ENCODE results near the gene GRIN2A. TPM values are rescaled to one million over a fixed set of nuclear protein-coding genes. Genes with fewer than 3 reads are reported as not detected.

GRIN2A gene
- total and polyA plus RNA-seq, 2 of the 13 experiments (the other 11 are each of a cell fraction or from before 2014, with no cell fraction given) = not detected

- no peak for ATAC-seq
- ChIA-PET POLR2A (no interaction called here), CTCF (ENCODE audit: low intra/inter-chr PET ratio, low total read pairs) (no interaction called here)
- no peak for TF ChIP-seq ZNF747 (CRISPR knock-in tag; IDR thresholded peaks at IDR 0.05; ENCODE audit: borderline replicate concordance)
- no peak for TF ChIP-seq FOXK2 (IDR thresholded peaks at IDR 0.05)
- no peak for TF ChIP-seq NFKBIZ (CRISPR knock-in tag; IDR thresholded peaks at IDR 0.05)
- TF ChIP-seq ZZZ3 (CRISPR knock-in tag; IDR thresholded peaks at IDR 0.05; ENCODE audit: borderline replicate concordance) = no peak
- TF ChIP-seq GATAD2A (CRISPR knock-in tag; IDR thresholded peaks at IDR 0.05) = no peak
- TF ChIP-seq, protein P1, sequence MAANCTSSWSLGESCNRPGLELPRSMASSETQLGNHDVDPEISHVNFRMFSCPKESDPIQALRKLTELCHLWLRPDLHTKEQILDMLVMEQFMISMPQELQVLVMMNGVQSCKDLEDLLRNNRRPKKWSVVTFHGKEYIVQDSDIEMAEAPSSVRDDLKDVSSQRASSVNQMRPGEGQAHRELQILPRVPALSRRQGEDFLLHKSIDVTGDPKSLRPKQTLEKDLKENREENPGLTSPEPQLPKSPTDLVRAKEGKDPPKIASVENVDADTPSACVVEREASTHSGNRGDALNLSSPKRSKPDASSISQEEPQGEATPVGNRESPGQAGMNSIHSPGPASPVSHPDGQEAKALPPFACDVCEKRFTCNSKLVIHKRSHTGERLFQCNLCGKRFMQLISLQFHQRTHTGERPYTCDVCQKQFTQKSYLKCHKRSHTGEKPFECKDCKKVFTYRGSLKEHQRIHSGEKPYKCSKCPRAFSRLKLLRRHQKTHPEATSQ (CRISPR knock-in tag; IDR thresholded peaks at IDR 0.05; ENCODE audit: borderline replicate concordance) = no peak
- TF ChIP-seq ZNF225 (CRISPR knock-in tag; IDR thresholded peaks at IDR 0.05) = no peak
- no peaks in the 10 kb centered on the region for H3K9me3 ChIP-seq (ENCODE audit: low read length)
- no peaks in the 10 kb centered on the region; a peak in 1 of 5 replicates for H3K27me3 ChIP-seq (ENCODE audit: control insufficient read depth in 1 of 2, insufficient read depth in 2 of 2, low read length in 2 of 2)
- WGBS (ENCODE audit: low lambda C conversion rate) = 0% methylated on average over 4 of the region's 4 CpGs
- in situ Hi-C loops (cut with HindIII; ENCODE audit: extremely low pct_ligation_motif_present, low pct_unique_long_range_greater_than_20kb) = no loop called here
- H3K79me2 ChIP-seq (ENCODE audit: insufficient read depth, low read length) = no peaks in the 10 kb centered on the region
- H4K20me1 ChIP-seq (ENCODE audit: insufficient read depth, low read length) = no peaks in the 10 kb centered on the region
- H3K9ac ChIP-seq (ENCODE audit: insufficient read depth, low read depth, low read length) = no peak overlapping the region
- intact Hi-C loops (cut with micrococcal nuclease; ENCODE audit: unreplicated experiment) = no loop called here
- no TSS peak for BruUV-seq (replicated peaks)
- no peak for FAIRE-seq
- DNase-seq (ENCODE audit: low spot score) = no peak
- H3K27ac ChIP-seq (ENCODE audit: extremely low read length, insufficient read depth, low read length) = no peak overlapping the region
- H3K4me2 ChIP-seq (ENCODE audit: low read depth, low read length) = no peak overlapping the region
- H3K4me3 ChIP-seq (replicated peaks in 1 of 3; ENCODE audit: insufficient read depth in 1 of 3, low read depth in 2 of 3, low read length in 3 of 3) = no peak overlapping the region
- no peaks in the 10 kb centered on the region for H3K36me3 ChIP-seq (replicated peaks in 1 of 2; ENCODE audit: control insufficient read depth in 1 of 2, insufficient read depth in 2 of 2, low read length in 2 of 2)
- no peak overlapping the region for H2AFZ ChIP-seq (ENCODE audit: low read length)
- no peaks in the 10 kb centered on the region for H3K4me1 ChIP-seq (ENCODE audit: insufficient read depth, low read length)
These were observed 390.7 kb downstream of the GRIN2A start for GRCh38 chr16:9791556-9791955.

- Histone ChIP-seq H3K36me3 (replicated peaks in 1 of 2; ENCODE audit: control insufficient read depth in 1 of 2, insufficient read depth in 2 of 2, low read length in 2 of 2) (no peaks in the 10 kb centered on the region), H3K4me3 (replicated peaks in 1 of 3; ENCODE audit: insufficient read depth in 1 of 3, low read depth in 2 of 3, low read length in 3 of 3) (no peak overlapping the region), H3K9me3 (ENCODE audit: low read length) (no peaks in the 10 kb centered on the region), H3K27ac (ENCODE audit: extremely low read length, insufficient read depth, low read length) (no peak overlapping the region), H3K27me3 (ENCODE audit: control insufficient read depth in 1 of 2, insufficient read depth in 2 of 2, low read length in 2 of 2) (no peaks in the 10 kb centered on the region), H3K4me2 (ENCODE audit: low read depth, low read length) (no peak overlapping the region), H3K9ac (ENCODE audit: insufficient read depth, low read depth, low read length) (no peak overlapping the region), H3K79me2 (ENCODE audit: insufficient read depth, low read length) (no peaks in the 10 kb centered on the region), H4K20me1 (ENCODE audit: insufficient read depth, low read length) (no peaks in the 10 kb centered on the region), H2AFZ (ENCODE audit: low read length) (no peak overlapping the region), H3K4me1 (ENCODE audit: insufficient read depth, low read length) (no peaks in the 10 kb centered on the region)
- no peak for TF ChIP-seq NFIC (IDR thresholded peaks at IDR 0.05; ENCODE audit: low read length)
- TF ChIP-seq, protein P2, sequence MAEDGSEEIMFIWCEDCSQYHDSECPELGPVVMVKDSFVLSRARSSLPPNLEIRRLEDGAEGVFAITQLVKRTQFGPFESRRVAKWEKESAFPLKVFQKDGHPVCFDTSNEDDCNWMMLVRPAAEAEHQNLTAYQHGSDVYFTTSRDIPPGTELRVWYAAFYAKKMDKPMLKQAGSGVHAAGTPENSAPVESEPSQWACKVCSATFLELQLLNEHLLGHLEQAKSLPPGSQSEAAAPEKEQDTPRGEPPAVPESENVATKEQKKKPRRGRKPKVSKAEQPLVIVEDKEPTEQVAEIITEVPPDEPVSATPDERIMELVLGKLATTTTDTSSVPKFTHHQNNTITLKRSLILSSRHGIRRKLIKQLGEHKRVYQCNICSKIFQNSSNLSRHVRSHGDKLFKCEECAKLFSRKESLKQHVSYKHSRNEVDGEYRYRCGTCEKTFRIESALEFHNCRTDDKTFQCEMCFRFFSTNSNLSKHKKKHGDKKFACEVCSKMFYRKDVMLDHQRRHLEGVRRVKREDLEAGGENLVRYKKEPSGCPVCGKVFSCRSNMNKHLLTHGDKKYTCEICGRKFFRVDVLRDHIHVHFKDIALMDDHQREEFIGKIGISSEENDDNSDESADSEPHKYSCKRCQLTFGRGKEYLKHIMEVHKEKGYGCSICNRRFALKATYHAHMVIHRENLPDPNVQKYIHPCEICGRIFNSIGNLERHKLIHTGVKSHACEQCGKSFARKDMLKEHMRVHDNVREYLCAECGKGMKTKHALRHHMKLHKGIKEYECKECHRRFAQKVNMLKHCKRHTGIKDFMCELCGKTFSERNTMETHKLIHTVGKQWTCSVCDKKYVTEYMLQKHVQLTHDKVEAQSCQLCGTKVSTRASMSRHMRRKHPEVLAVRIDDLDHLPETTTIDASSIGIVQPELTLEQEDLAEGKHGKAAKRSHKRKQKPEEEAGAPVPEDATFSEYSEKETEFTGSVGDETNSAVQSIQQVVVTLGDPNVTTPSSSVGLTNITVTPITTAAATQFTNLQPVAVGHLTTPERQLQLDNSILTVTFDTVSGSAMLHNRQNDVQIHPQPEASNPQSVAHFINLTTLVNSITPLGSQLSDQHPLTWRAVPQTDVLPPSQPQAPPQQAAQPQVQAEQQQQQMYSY (CRISPR knock-in tag; IDR thresholded peaks at IDR 0.05) = no peak
- no peak for TF ChIP-seq ZNF17 (CRISPR knock-in tag; IDR thresholded peaks at IDR 0.05)
- TF ChIP-seq ZNF674 (CRISPR knock-in tag; IDR thresholded peaks at IDR 0.05; ENCODE audit: low read depth) = no peak
- TF ChIP-seq ETS1 (CRISPR knock-in tag; IDR thresholded peaks at IDR 0.05) = no peak
- FAIRE-seq = no peak
- POLR2A ChIA-PET = no interaction called here
- intact Hi-C loops (cut with micrococcal nuclease; ENCODE audit: unreplicated experiment) = no loop called here
- CTCF ChIA-PET (ENCODE audit: low intra/inter-chr PET ratio, low total read pairs) = no interaction called here
- BruUV-seq (replicated peaks) = no TSS peak
- ATAC-seq = no peak
- no peak for DNase-seq (ENCODE audit: low spot score)
- in situ Hi-C loops (cut with HindIII; ENCODE audit: extremely low pct_ligation_motif_present, low pct_unique_long_range_greater_than_20kb) = no loop called here
- WGBS (ENCODE audit: low lambda C conversion rate) = 2% methylated on average over 2 of the region's 2 CpGs
These were observed 392.0 kb downstream of the GRIN2A start for GRCh38 chr16:9790199-9790598.

Data from HepG2 (cell line).